Body of pancreas (tissue), 4 donors: Measurements from ENCODE around the gene DEPDC5. TPM values are rescaled to one million over a fixed set of nuclear protein-coding genes. Genes with fewer than 3 reads are reported as not detected.

ENCODE experiments used
- ATAC-seq: fragments of 150-250 bp; one replicate; pipeline ENCODE4 v1.9.1; 2016
- DNase-seq, 4 donors: peaks; one replicate each; pipeline ENCODE4 v3.0.0-alpha.2; 2019
- H3K27ac ChIP-seq, 4 donors: fragments of 200-600 bp; sonication (generic); 1 replicate in 3 of 4; 2 replicates in 1 of 4; pipeline versions ENCODE4 v1.5.1 to v1.6.1; 2016 to 2019; ENCODE audit warnings: mild to moderate bottlenecking in 1 of 4, mixed read lengths in 1 of 4, moderate library complexity in 1 of 4
- H3K27me3 ChIP-seq, 2 donors: fragments of 200-600 bp; sonication (generic); one replicate each; pipeline ENCODE4 v1.6.0; 2016; ENCODE audit warnings: mild to moderate bottlenecking in 1 of 2
- H3K36me3 ChIP-seq, 2 donors: fragments of 200-600 bp; sonication (generic); replicated peaks in 1 of 2; 2 replicates each; pipeline ENCODE4 v1.5.1; 2016; ENCODE audit warnings: low read depth in 2 of 2; ENCODE audit not compliant: insufficient read depth in 1 of 2
- H3K4me1 ChIP-seq: fragments of 200-600 bp; sonication (generic); one replicate; pipeline ENCODE4 v1.6.0; 2016
- H3K4me3 ChIP-seq, 2 donors: fragments of 200-600 bp; sonication (generic); 1 replicate in 1 of 2; 2 replicates in 1 of 2; pipeline ENCODE4 v1.5.1; 2016 to 2019
- H3K9me3 ChIP-seq, 3 donors: fragments of 200-600 bp; sonication (generic); 1 replicate in 2 of 3; 2 replicates in 1 of 3; pipeline ENCODE4 v1.5.1; 2016
- CTCF ChIP-seq, 7 experiments: fragments of 450-650 bp in 4 of 7; fragments of 200-600 bp in 3 of 7; sonication (generic) in 3 of 7; IDR thresholded peaks; one replicate each; pipeline ENCODE4 v1.5.1; 2016 to 2019; ENCODE audit warnings: antibody characterized with exemption in 7 of 7
- POLR2A ChIP-seq, 3 donors: fragments of 450-650 bp; IDR thresholded peaks; one replicate each; pipeline ENCODE4 v1.6.1; 2016; ENCODE audit warnings: antibody characterized with exemption in 3 of 3, mild to moderate bottlenecking in 2 of 3
- WGBS, 2 donors: methylation state at CpG; one replicate each; pipeline ENCODE4 v1.1.5; 2017; 5-methylcytosine and 5-hydroxymethylcytosine counted together
- intact Hi-C: fragments of 100-400 bp; cut with DNase I; formaldehyde crosslinking; loops from one replicate; pipeline ENCODE4 v1.15.1; 2023
- total RNA-seq, 2 donors: library from RNA; depleted of rRNA; stranded (reverse); fragments of >200 nt; gene quantifications; one replicate each; pipeline ENCODE4 v1.1.0, GENCODE V29; 2016

The DEPDC5 gene
- total RNA-seq, 2 donors from 2014 or later: 21.4 to 40.0 TPM

GRCh38 chr22:31942091-31942490, 188.3 kb downstream of the DEPDC5 start:
- ATAC-seq (no peak), DNase-seq (no peak)
- TF ChIP-seq CTCF (IDR thresholded peaks at IDR 0.05): no peak
- TF ChIP-seq POLR2A (IDR thresholded peaks at IDR 0.05): no peak
- 87 to 89% methylated on average over 5 of the region's 5 CpGs for WGBS, 2 donors
- Histone ChIP-seq H3K27me3 (no peaks in the 10 kb centered on the region), H3K4me1 (peaks cover 20% of the 10 kb centered on the region), H3K27ac (no peak overlapping the region), H3K4me3 (no peak overlapping the region), H3K36me3 (no peaks in the 10 kb centered on the region), H3K9me3 (no peaks in the 10 kb centered on the region)
- intact Hi-C loops: no loop called here

GRCh38 chr22:31943206-31943977, 189.6 kb downstream of the DEPDC5 start:
- TF ChIP-seq POLR2A (IDR thresholded peaks at IDR 0.05) (no peak), CTCF (IDR thresholded peaks at IDR 0.05) (no peak)
- H3K9me3 ChIP-seq: no peaks in the 10 kb centered on the region
- H3K36me3 ChIP-seq: no peaks in the 10 kb centered on the region
- WGBS, 2 donors: 37 to 73% methylated on average over 8 to 15 of the region's 15 CpGs
- peaks cover 33% of the 10 kb centered on the region for H3K4me1 ChIP-seq
- H3K27me3 ChIP-seq: no peaks in the 10 kb centered on the region
- DNase-seq (no peak), ATAC-seq (no peak)
- intact Hi-C loops: no loop called here
- peak overlapping the region in 1 of 2 donors; percentile 35 for H3K4me3 ChIP-seq
- H3K27ac ChIP-seq: peak overlapping the region; percentile 91 to 98 (median 96)

DNA sequence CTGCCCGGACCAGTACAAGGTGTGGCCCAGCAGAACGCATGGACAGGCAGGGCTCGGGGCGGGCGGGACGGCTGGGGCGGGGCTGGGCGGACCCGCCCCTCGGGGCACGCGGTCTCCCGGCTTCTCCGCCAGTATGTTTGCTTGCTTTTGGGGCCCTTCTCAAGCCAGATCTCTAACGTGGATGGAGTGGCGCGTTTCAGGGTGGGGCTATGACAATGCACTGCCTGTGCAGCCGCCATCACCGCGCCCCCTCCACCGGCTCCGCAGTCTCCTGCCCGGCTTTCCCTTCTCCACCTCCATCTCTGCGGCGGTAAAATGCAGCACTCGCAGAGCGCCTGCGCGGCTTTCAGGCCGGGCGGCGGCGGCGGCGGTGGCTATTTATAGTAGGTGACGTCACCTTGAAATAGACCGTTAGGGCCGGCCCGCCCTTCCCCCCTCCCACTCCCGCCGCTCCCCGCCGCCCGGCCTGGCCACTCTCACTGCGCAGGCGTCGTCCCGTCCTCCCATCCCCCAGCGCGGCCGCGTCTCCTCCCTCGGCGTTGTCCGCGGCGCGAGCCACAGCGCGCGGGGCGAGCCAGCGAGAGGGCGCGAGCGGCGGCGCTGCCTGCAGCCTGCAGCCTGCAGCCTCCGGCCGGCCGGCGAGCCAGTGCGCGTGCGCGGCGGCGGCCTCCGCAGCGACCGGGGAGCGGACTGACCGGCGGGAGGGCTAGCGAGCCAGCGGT, 190.3 kb downstream of the DEPDC5 start, which contains the start of gene YWHAH:
TSS of gene YWHAH (plus strand) at position 558 of the 722 bp plus-strand sequence. CDS start 199 bp downstream, outside the sequence.
- ATAC-seq (peak; percentile 93), DNase-seq (peak; percentile 96 to 98 (median 98))
- TF ChIP-seq CTCF (IDR thresholded peaks at IDR 0.05) (peak in 2 of 7 experiments; percentile 14 to 35), POLR2A (IDR thresholded peaks at IDR 0.05) (peak; percentile 59 to 85 (median 61))
- Histone ChIP-seq H3K27me3 (no peaks in the 10 kb centered on the region), H3K36me3 (no peaks in the 10 kb centered on the region), H3K4me1 (peaks cover 36% of the 10 kb centered on the region), H3K27ac (peak within 1 kb of the TSS; percentile 91 to 98 (median 96)), H3K4me3 (peak within 1 kb of the TSS; percentile 55 to 71), H3K9me3 (no peaks in the 10 kb centered on the region)
- intact Hi-C loops: no loop called here
- WGBS, 2 donors: 0% methylated on average over 18 to 66 of the region's 86 CpGs

DNA sequence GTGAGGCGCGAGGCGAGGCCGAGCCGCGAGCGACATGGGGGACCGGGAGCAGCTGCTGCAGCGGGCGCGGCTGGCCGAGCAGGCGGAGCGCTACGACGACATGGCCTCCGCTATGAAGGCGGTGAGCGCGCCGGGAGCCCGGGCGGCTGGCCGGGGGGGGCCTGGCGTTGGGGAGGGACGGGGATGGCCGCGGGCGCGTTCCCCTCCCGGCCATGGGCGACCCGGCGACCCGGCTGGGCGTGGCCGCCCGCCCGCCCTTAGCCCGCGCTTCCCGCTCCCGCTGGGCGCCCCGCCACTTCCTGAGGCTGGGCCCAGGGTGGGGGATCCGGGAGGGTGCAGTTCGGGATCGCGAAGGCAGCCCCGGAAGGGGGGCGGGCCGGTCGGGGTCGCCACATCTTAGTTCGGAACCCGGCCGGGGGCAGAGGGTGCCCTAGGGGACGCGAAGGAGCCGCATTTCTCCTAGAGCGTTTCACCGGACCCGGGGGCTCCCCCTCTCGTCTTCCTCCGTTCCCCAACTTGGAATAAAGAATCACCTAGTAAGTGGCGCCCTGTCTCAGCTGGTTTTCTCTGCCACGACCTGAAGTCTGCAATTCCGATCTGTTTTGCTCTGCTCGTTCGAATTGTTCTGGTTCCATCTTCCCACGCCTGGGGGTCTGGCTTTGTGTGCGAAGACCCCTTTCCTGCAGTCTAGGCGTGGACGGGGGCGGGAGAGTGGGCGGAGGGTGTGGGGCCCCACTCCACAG, 191.1 kb downstream of the DEPDC5 start:
- intact Hi-C loops: no loop called here
- Histone ChIP-seq H3K4me1 (peaks cover 36% of the 10 kb centered on the region), H3K27ac (peak overlapping the region; percentile 91 to 98 (median 96)), H3K4me3 (peak overlapping the region; percentile 55 to 71), H3K27me3 (no peaks in the 10 kb centered on the region), H3K36me3 (no peaks in the 10 kb centered on the region), H3K9me3 (no peaks in the 10 kb centered on the region)
- TF ChIP-seq CTCF (IDR thresholded peaks at IDR 0.05): peak in 1 of 7 experiments; percentile 10
- peak in 1 of 3 donors; percentile 43 for TF ChIP-seq POLR2A (IDR thresholded peaks at IDR 0.05)
- peak; percentile 36 for ATAC-seq
- 0 to 1% methylated on average over 16 to 35 of the region's 76 CpGs for WGBS, 2 donors
- DNase-seq: peak in 3 of 4 donors; percentile 41 to 60 (median 55)
